Astrocyte (in vitro differentiated cells and primary cell): ENCODE measurements around the gene ENTPD8. TPM values are rescaled to one million over a fixed set of nuclear protein-coding genes. Genes with fewer than 3 reads are reported as not detected.

Source experiments
- DNase-seq: peaks from one replicate; pipeline ENCODE4 v3.0.0-alpha.2; 2010; ENCODE audit warnings: low read depth
- FAIRE-seq: peaks from 2 replicates; lab custom pipeline; 2011; peaks lifted over from hg19 to GRCh38; lab: Jason Lieb, UNC
- H2AFZ ChIP-seq: 2 replicates; pipeline ENCODE4 v1.6.0; 2012; ENCODE audit warnings: low read depth, low read length, inconsistent platforms
- H3K27ac ChIP-seq: 2 replicates; pipeline ENCODE4 v1.5.1; 2011; ENCODE audit warnings: low read depth, low read length, inconsistent platforms
- H3K27me3 ChIP-seq: 2 replicates; pipeline ENCODE4 v1.6.0; 2011; ENCODE audit warnings: low read length, inconsistent platforms; ENCODE audit not compliant: insufficient read depth
- H3K36me3 ChIP-seq: 2 replicates; pipeline ENCODE4 v1.5.1; 2011; ENCODE audit warnings: low read length, inconsistent platforms; ENCODE audit not compliant: insufficient read depth
- H3K4me1 ChIP-seq: 2 replicates; pipeline ENCODE4 v1.5.1; 2011; ENCODE audit warnings: low read length, inconsistent platforms; ENCODE audit not compliant: insufficient read depth
- H3K4me2 ChIP-seq: 2 replicates; pipeline ENCODE4 v1.6.0; 2012; ENCODE audit warnings: low read length, inconsistent platforms
- H3K4me3 ChIP-seq: 2 replicates; pipeline ENCODE4 v1.5.1; 2011; ENCODE audit warnings: low read depth, mild to moderate bottlenecking, low read length, inconsistent platforms; ENCODE audit not compliant: insufficient read depth
- H3K79me2 ChIP-seq: 2 replicates; pipeline ENCODE4 v1.6.0; 2012; ENCODE audit warnings: mild to moderate bottlenecking, low read length, inconsistent platforms; ENCODE audit not compliant: insufficient read depth
- H3K9ac ChIP-seq: 2 replicates; pipeline ENCODE4 v1.6.0; 2012; ENCODE audit warnings: mild to moderate bottlenecking, low read length, inconsistent platforms
- H3K9me3 ChIP-seq: 2 replicates; pipeline ENCODE4 v1.5.1; 2012; ENCODE audit warnings: low read depth, mild to moderate bottlenecking, low read length, inconsistent platforms; ENCODE audit not compliant: insufficient read depth
- H4K20me1 ChIP-seq: 2 replicates; pipeline ENCODE4 v1.6.0; 2012; ENCODE audit warnings: low read length, inconsistent platforms; ENCODE audit not compliant: insufficient read depth
- H3K27ac Mint-ChIP-seq: one replicate; pipeline ENCODE4 v1.8.0; 2021; ENCODE audit warnings: mild to moderate bottlenecking, mixed read lengths; ENCODE audit not compliant: unreplicated experiment
- H3K27me3 Mint-ChIP-seq: one replicate; pipeline ENCODE4 v1.8.0; 2021; ENCODE audit warnings: low read depth, mixed read lengths; ENCODE audit not compliant: unreplicated experiment
- H3K36me3 Mint-ChIP-seq: one replicate; pipeline ENCODE4 v1.8.0; 2021; ENCODE audit warnings: low read depth, mixed read lengths; ENCODE audit not compliant: unreplicated experiment
- H3K4me1 Mint-ChIP-seq: one replicate; pipeline ENCODE4 v1.8.0; 2021; ENCODE audit warnings: low read depth, mixed read lengths; ENCODE audit not compliant: unreplicated experiment
- H3K4me3 Mint-ChIP-seq: one replicate; pipeline ENCODE4 v1.8.0; 2021; ENCODE audit warnings: mild to moderate bottlenecking, moderate library complexity, mixed read lengths; ENCODE audit not compliant: unreplicated experiment
- H3K9me3 Mint-ChIP-seq: one replicate; pipeline ENCODE4 v1.8.0; 2021; ENCODE audit warnings: mild to moderate bottlenecking, mixed read lengths; ENCODE audit not compliant: unreplicated experiment
- CTCF ChIP-seq: IDR thresholded peaks from 2 replicates; pipeline ENCODE4 v1.5.1; 2011; ENCODE audit warnings: low read depth, mild to moderate bottlenecking, inconsistent platforms, low read length, moderate library complexity; ENCODE audit not compliant: insufficient read depth
- EZH2 ChIP-seq: IDR thresholded peaks from 2 replicates; pipeline ENCODE4 v1.6.1; 2012; ENCODE audit warnings: mild to moderate bottlenecking, low read length, inconsistent platforms; ENCODE audit not compliant: insufficient read depth
- total RNA-seq: library from RNA; stranded (reverse); gene quantifications from 2 replicates; pipeline ENCODE4 v1.2.1, GENCODE V29; 2021

The ENTPD8 gene
- total RNA-seq, 1 donor from 2014 or later, result 0.11 TPM

- H3K36me3 ChIP-seq, result no peaks in the 10 kb centered on the region
- H3K27ac Mint-ChIP-seq, result no peak overlapping the region
- H3K4me3 ChIP-seq, result no peak overlapping the region
- FAIRE-seq (no peak), DNase-seq (no peak)
- no peaks in the 10 kb centered on the region for H3K9me3 ChIP-seq
- H4K20me1 ChIP-seq, result peaks cover 6% of the 10 kb centered on the region
- no peak overlapping the region for H3K4me3 Mint-ChIP-seq
- H3K79me2 ChIP-seq, result peaks cover 23% of the 10 kb centered on the region
- H3K36me3 Mint-ChIP-seq, result no peaks in the 10 kb centered on the region
- peak overlapping the region; percentile 22 for H3K4me2 ChIP-seq
- H3K4me1 Mint-ChIP-seq, result peaks cover 9% of the 10 kb centered on the region
- no peaks in the 10 kb centered on the region for H3K27me3 ChIP-seq
- no peak for TF ChIP-seq EZH2
- no peak for TF ChIP-seq CTCF
- no peaks in the 10 kb centered on the region for H3K27me3 Mint-ChIP-seq
- peaks cover 15% of the 10 kb centered on the region for H3K4me1 ChIP-seq
- H3K27ac ChIP-seq, result no peak overlapping the region
- H2AFZ ChIP-seq, result no peak overlapping the region
- no peaks in the 10 kb centered on the region for H3K9me3 Mint-ChIP-seq
- H3K9ac ChIP-seq, result no peak overlapping the region
These were observed 23.8 kb downstream of the ENTPD8 start for GRCh38 chr9:137417161-137418021.

GRCh38 chr9:137416563-137417151, 24.5 kb downstream of the ENTPD8 start:
- TF ChIP-seq CTCF, result no peak
- no peak for TF ChIP-seq EZH2
- H3K79me2 ChIP-seq, result peaks cover 16% of the 10 kb centered on the region
- H3K4me3 ChIP-seq, result no peak overlapping the region
- Mint-ChIP-seq H3K9me3 (no peaks in the 10 kb centered on the region), H3K4me3 (no peak overlapping the region), H3K4me1 (peaks cover 10% of the 10 kb centered on the region), H3K36me3 (no peaks in the 10 kb centered on the region), H3K27ac (no peak overlapping the region), H3K27me3 (no peaks in the 10 kb centered on the region)
- FAIRE-seq, result no peak
- H4K20me1 ChIP-seq, result peaks cover 6% of the 10 kb centered on the region
- no peak for DNase-seq
- H3K4me1 ChIP-seq, result peaks cover 15% of the 10 kb centered on the region
- no peak overlapping the region for H3K27ac ChIP-seq
- H3K27me3 ChIP-seq, result no peaks in the 10 kb centered on the region
- no peak overlapping the region for H2AFZ ChIP-seq
- no peaks in the 10 kb centered on the region for H3K9me3 ChIP-seq
- no peak overlapping the region for H3K9ac ChIP-seq
- H3K36me3 ChIP-seq, result no peaks in the 10 kb centered on the region
- no peak overlapping the region for H3K4me2 ChIP-seq
